ENCODE measurements around the gene LST1.
A peak's percentile ranks its signal among the peaks of the same experiment; 100 is the strongest.
"Not testable (repeated sequence)": the region's sequence is repeated elsewhere in the genome, so short reads cannot be mapped to it uniquely, and the experiment has no call there.

The LST1 gene

GRCh38 chr6:31581434-31582229 lies 4.4 kb upstream of the LST1 start:
- peak overlapping the region; percentile 93 for H3K27ac Mint-ChIP-seq
- H3K4me1 Mint-ChIP-seq (ENCODE audit: low read depth) = peaks cover 64% of the 10 kb centered on the region
- intact Hi-C loops (cut with micrococcal nuclease) = loop anchor here (1.0 kb wide), 1 partner anchor 17 kb away; no protein-coding TSS in a partner anchor
- no peaks in the 10 kb centered on the region for H3K27me3 Mint-ChIP-seq
- peak overlapping the region; percentile 90 for H3K4me3 Mint-ChIP-seq
- no peaks in the 10 kb centered on the region for H3K9me3 Mint-ChIP-seq
- H3K36me3 Mint-ChIP-seq (ENCODE audit: low read depth) = peaks cover 27% of the 10 kb centered on the region

DNA sequence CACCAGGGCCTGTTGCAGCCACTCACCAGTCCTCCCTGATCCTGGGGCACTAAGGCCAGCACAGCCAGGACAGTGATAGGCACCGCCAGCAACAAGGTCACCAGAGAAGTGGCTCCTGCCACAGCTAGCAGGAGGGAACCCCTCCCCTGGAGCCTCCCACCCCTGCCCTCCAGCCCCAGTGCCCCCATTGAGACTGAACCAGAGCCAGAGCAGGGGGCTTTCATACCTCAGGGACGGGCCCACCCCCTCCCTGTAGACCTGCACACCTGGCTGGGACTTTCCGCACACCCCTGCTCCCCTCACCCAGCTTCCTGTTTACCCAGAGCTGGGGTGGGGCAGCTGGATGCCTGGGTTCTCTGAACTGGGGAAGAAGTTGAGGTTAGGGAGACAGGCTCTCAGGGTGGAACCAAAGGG lies 3.8 kb upstream of the LST1 start, which contains the start of gene LTB:
Gene LTB, minus strand, starts transcription at position 195 of the 414 bp plus-strand sequence. Its CDS starts 7 bp downstream, at position 188.
- H3K36me3 Mint-ChIP-seq (ENCODE audit: low read depth) = peaks cover 27% of the 10 kb centered on the region
- peak within 1 kb of the TSS; percentile 90 for H3K4me3 Mint-ChIP-seq
- intact Hi-C loops (cut with micrococcal nuclease) = no loop called here
- peaks cover 64% of the 10 kb centered on the region for H3K4me1 Mint-ChIP-seq (ENCODE audit: low read depth)
- H3K27ac Mint-ChIP-seq = peak within 1 kb of the TSS; percentile 93
- H3K9me3 Mint-ChIP-seq = no peaks in the 10 kb centered on the region
- H3K27me3 Mint-ChIP-seq = no peaks in the 10 kb centered on the region

DNA sequence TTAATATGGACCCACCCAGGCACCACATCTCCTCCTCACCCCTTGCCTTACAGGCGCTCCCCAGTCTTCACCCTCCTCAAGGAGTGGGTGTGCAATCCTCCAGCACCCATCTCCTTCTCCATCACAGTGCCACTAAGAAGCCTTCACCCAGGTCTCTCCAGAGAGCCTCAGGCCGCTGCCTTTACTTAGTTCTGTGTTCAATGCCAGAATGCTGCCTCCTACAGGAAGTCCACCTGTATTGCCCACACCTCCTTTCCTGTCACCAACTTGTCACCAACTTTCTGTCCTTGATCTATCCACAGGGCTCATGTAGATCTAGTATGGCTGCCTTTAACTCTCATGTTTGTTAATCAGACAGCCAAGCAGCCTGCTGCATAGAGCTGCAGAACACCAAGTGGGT lies 586 bp upstream of the LST1 start:
- Mint-ChIP-seq H3K4me1 (ENCODE audit: low read depth) (peaks cover 71% of the 10 kb centered on the region), H3K36me3 (ENCODE audit: low read depth) (peaks cover 53% of the 10 kb centered on the region), H3K9me3 (no peaks in the 10 kb centered on the region), H3K4me3 (peak overlapping the region; percentile 80), H3K27me3 (no peaks in the 10 kb centered on the region), H3K27ac (peak overlapping the region; percentile 68)
- intact Hi-C loops (cut with micrococcal nuclease) = no loop called here

GRCh38 chr6:31586599-31587281 lies 663 bp downstream of the LST1 start:
- no peaks in the 10 kb centered on the region for H3K9me3 Mint-ChIP-seq
- H3K27ac Mint-ChIP-seq = peak overlapping the region; percentile 68
- no peaks in the 10 kb centered on the region for H3K27me3 Mint-ChIP-seq
- intact Hi-C loops (cut with micrococcal nuclease) = no loop called here
- peaks cover 70% of the 10 kb centered on the region for H3K4me1 Mint-ChIP-seq (ENCODE audit: low read depth)
- peaks cover 48% of the 10 kb centered on the region for H3K36me3 Mint-ChIP-seq (ENCODE audit: low read depth)
- H3K4me3 Mint-ChIP-seq = peak overlapping the region; percentile 80

DNA sequence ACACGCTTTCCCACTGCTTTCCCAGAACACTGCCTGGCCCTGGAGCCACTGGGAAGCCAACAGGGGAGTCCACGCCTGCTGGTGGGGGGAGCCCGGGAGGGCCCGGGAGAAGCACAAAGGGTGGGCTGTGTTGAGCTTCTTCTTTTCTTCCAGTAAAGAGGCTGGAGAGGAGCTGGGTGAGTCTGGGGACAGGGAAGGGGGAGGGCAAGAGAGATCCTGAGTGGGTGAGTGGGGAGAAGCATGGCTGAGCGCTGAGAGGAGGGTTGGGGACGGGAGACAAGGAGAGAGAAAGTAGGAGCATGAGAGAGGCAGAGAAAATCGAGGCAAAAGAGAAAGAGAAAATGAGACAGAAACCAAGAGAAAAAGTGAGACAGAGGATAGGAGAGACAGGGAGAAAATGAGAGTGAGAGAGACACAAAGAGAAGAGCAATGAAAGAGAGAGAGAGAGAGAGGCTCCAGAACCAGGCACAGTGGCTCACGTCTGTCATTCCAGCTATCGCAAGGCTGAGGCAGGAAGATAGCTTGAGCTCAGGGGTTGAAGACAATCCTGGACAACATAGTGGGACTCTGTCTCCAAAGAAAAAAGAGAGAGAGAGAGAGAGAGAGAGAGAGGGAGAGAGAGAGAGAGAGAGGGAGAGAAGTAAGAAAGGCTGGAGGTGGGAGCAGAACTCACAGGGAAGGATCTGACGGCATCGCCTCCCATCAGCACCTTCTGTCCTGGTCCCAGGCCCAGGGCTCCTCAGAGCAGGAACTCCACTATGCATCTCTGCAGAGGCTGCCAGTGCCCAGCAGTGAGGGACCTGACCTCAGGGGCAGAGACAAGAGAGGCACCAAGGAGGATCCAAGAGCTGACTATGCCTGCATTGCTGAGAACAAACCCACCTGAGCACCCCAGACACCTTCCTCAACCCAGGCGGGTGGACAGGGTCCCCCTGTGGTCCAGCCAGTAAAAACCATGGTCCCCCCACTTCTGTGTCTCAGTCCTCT lies 2.0 kb downstream of the LST1 start:
- Mint-ChIP-seq H3K36me3 (ENCODE audit: low read depth) (peaks cover 43% of the 10 kb centered on the region), H3K27ac (peak overlapping the region; percentile 68), H3K4me3 (peak overlapping the region; percentile 80), H3K4me1 (ENCODE audit: low read depth) (peaks cover 68% of the 10 kb centered on the region), H3K27me3 (no peaks in the 10 kb centered on the region), H3K9me3 (no peaks in the 10 kb centered on the region)
- intact Hi-C loops (cut with micrococcal nuclease) = no loop called here

GRCh38 chr6:31588871-31589650 lies 3.0 kb downstream of the LST1 start:
- Mint-ChIP-seq H3K36me3 (ENCODE audit: low read depth) (peaks cover 43% of the 10 kb centered on the region), H3K27me3 (no peaks in the 10 kb centered on the region), H3K4me1 (ENCODE audit: low read depth) (peaks cover 67% of the 10 kb centered on the region), H3K27ac (peak overlapping the region; percentile 62), H3K4me3 (peak overlapping the region; percentile 79), H3K9me3 (no peaks in the 10 kb centered on the region)
- intact Hi-C loops (cut with micrococcal nuclease) = no loop called here

GRCh38 chr6:31590691-31591090 lies 4.6 kb downstream of the LST1 start:
- Mint-ChIP-seq H3K36me3 (ENCODE audit: low read depth) (peaks cover 43% of the 10 kb centered on the region), H3K4me1 (ENCODE audit: low read depth) (peaks cover 61% of the 10 kb centered on the region)
- H3K27ac Mint-ChIP-seq; H3K9me3 Mint-ChIP-seq; H3K4me3 Mint-ChIP-seq; H3K27me3 Mint-ChIP-seq; intact Hi-C loops (cut with micrococcal nuclease): not testable (repeated sequence)

- Mint-ChIP-seq H3K4me1 (ENCODE audit: low read depth) (peaks cover 58% of the 10 kb centered on the region), H3K9me3 (no peaks in the 10 kb centered on the region), H3K27me3 (no peaks in the 10 kb centered on the region), H3K27ac (peak overlapping the region; percentile 41), H3K36me3 (ENCODE audit: low read depth) (peaks cover 35% of the 10 kb centered on the region), H3K4me3 (no peak overlapping the region)
- intact Hi-C loops (cut with micrococcal nuclease) = no loop called here
Measured at GRCh38 chr6:31592396-31592771, 6.3 kb downstream of the LST1 start.

GRCh38 chr6:31597006-31597405 lies 10.9 kb downstream of the LST1 start:
- H3K4me1 Mint-ChIP-seq (ENCODE audit: low read depth) = peaks cover 37% of the 10 kb centered on the region
- no peaks in the 10 kb centered on the region for H3K36me3 Mint-ChIP-seq (ENCODE audit: low read depth)

DNA sequence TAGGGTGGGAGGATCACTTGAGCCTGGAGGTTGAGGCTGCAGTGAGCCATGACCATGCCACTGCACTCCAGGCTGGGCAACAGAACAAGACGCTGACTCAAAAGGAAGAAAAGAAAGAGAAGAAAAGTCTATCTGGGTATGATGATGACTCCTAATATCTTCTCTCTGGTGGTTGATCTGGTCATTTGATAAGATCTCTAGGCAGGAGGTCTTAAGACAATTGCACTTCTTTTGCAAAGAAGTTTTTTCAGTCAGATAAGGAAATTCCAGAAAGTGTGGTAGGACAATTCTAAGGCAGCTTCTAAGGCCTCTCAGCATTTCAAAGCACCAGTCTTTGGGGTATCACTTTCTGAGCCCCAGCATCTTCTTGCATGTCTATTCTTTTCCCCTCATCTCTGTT lies 21.2 kb downstream of the LST1 start:
- H3K4me1 Mint-ChIP-seq (ENCODE audit: low read depth) = peaks cover 27% of the 10 kb centered on the region
- H3K27ac Mint-ChIP-seq = no peak overlapping the region
- H3K9me3 Mint-ChIP-seq = no peaks in the 10 kb centered on the region
- H3K36me3 Mint-ChIP-seq (ENCODE audit: low read depth) = no peaks in the 10 kb centered on the region
- no peaks in the 10 kb centered on the region for H3K27me3 Mint-ChIP-seq
- H3K4me3 Mint-ChIP-seq = no peak overlapping the region
- intact Hi-C loops (cut with micrococcal nuclease) = no loop called here

More at GRCh38 chr6:31597006-31597405, 10.9 kb downstream of the LST1 start:
- Mint-ChIP-seq H3K4me3 (no peak overlapping the region), H3K27me3 (no peaks in the 10 kb centered on the region), H3K27ac (no peak overlapping the region), H3K9me3 (no peaks in the 10 kb centered on the region)
- intact Hi-C loops (cut with micrococcal nuclease) = loop anchor here (5.0 kb wide), 1 partner anchor 105 kb away; no protein-coding TSS in a partner anchor

GRCh38 chr6:31609519-31610406 lies 23.7 kb downstream of the LST1 start:
- Mint-ChIP-seq H3K27me3 (no peaks in the 10 kb centered on the region), H3K4me1 (ENCODE audit: low read depth) (peaks cover 37% of the 10 kb centered on the region)
- intact Hi-C loops (cut with micrococcal nuclease) = no loop called here

DNA sequence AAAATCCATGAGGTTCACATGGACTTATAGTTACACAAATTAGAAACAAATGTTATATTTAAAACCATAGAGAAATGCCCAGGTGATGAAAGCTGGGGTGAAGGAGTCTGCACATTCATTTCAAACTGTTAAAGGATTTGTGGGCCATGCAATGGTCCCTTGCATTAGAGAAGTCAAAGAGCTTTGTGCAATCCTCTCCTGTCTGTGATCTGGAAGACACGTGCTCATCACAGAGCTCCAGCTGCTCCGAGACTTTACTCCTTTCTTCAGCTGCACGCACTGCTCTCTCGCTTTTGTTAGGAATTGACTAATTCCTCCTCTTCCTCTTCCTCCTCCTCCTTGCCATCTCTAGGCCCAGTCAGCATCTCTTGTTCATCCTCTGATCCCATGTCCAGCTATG lies 24.9 kb downstream of the LST1 start:
- Mint-ChIP-seq H3K9me3 (no peaks in the 10 kb centered on the region), H3K27me3 (no peaks in the 10 kb centered on the region), H3K27ac (peak overlapping the region; percentile 23), H3K4me1 (ENCODE audit: low read depth) (peaks cover 47% of the 10 kb centered on the region), H3K4me3 (no peak overlapping the region), H3K36me3 (ENCODE audit: low read depth) (peaks cover 14% of the 10 kb centered on the region)
- intact Hi-C loops (cut with micrococcal nuclease) = no loop called here

More at GRCh38 chr6:31609519-31610406, 23.7 kb downstream of the LST1 start:
- Mint-ChIP-seq H3K27ac (peak overlapping the region; percentile 32), H3K4me3 (no peak overlapping the region), H3K36me3 (ENCODE audit: low read depth) (peaks cover 2% of the 10 kb centered on the region), H3K9me3 (no peaks in the 10 kb centered on the region)
